Smooth muscle cell of bladder (primary cell): ENCODE results near the gene MORC1. TPM values are rescaled to one million over a fixed set of nuclear protein-coding genes. Genes with fewer than 3 reads are reported as not detected.

ENCODE experiments used
- total RNA-seq: library from RNA; depleted of rRNA; stranded (reverse); fragments of >200 nt; gene quantifications from 2 replicates; pipeline ENCODE4 v1.2.3, GENCODE V29; 2014

The MORC1 gene
- total RNA-seq: not detected in 2 replicates

GRCh38 chr3:109117939-109118338 is at the start of gene MORC1:
Gene MORC1, minus strand, starts transcription at chr3:109118134. Its CDS starts 75 bp downstream, at chr3:109118059.

GRCh38 chr3:109136523-109136922 is 18.6 kb upstream of the MORC1 start, which contains the start of gene C3orf85:
Gene C3orf85, plus strand, starts transcription at chr3:109136719. Its CDS starts 129 bp downstream, at chr3:109136848.

GRCh38 chr3:108953700-108954099 is 164.2 kb downstream of the MORC1 start, which contains the start of gene GUCA1C:
Gene GUCA1C, minus strand, starts transcription at chr3:108953879. Its CDS starts 117 bp downstream, at chr3:108953762.

Other genes with a start within 250 kb of the MORC1 start
- not detected in 2 replicates for gene GUCA1C, start 164.3 kb downstream of the MORC1 start, total RNA-seq
- gene C3orf85, start 18.6 kb upstream of the MORC1 start, total RNA-seq: not detected in 2 replicates
- gene DPPA2, start 198.4 kb upstream of the MORC1 start, total RNA-seq: not detected in 2 replicates
- not detected in 2 replicates for gene DPPA4, start 219.4 kb upstream of the MORC1 start, total RNA-seq